GM21786 (cell line): ENCODE data around the gene OR52D1.

ENCODE experiments used
- ATAC-seq: cut with Tn5 transposase; IDR thresholded peaks from one replicate; pipeline ENCODE4 v1.9.1; 2021; ENCODE audit not compliant: unreplicated experiment

OR52D1 gene

DNA sequence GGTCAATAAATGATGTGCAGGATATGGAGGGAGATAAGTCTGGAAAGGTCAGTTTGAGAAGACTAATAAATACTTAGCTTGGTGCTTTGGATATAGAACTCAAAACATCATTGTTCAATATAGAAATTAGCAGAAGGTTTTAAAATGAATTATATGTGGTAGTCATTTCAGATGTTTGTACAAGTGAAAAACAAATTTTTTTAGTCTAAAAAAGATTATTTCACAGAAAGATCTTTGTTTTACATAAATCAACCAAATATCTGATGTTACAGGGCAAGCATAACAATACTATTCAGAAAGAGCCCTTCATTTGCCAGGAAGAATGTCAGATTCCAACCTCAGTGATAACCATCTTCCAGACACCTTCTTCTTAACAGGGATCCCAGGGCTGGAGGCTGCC, at the start of gene OR52D1:
Gene OR52D1, plus strand, starts transcription at position 301 of the 400 bp plus-strand sequence. Its CDS starts 22 bp downstream, at position 323.
- no peak for ATAC-seq

DNA sequence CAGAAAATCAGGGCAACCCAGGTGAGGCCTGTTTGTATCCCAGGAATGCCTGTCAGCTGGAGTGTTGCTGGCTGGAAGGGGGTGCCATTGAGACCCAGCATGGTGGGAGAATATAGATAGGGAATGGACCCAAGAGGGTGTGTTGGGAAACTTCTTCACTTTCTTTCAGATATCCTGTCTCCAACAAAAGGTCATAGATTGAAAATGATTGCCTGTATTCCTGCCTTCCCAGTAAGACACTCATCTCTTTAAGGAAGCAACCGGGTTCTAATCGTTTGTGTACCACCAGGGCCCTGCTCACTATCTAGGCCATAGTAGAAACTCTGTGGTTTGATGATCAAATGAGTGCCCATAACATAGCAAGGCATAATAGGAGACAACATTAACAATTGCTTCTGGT, 47.1 kb upstream of the OR52D1 start, which contains the start of gene OR51I1:
Gene OR51I1, minus strand, starts transcription at position 101 of the 400 bp plus-strand sequence. Its CDS starts 0 bp downstream, at position 101.
- no peak for ATAC-seq

DNA sequence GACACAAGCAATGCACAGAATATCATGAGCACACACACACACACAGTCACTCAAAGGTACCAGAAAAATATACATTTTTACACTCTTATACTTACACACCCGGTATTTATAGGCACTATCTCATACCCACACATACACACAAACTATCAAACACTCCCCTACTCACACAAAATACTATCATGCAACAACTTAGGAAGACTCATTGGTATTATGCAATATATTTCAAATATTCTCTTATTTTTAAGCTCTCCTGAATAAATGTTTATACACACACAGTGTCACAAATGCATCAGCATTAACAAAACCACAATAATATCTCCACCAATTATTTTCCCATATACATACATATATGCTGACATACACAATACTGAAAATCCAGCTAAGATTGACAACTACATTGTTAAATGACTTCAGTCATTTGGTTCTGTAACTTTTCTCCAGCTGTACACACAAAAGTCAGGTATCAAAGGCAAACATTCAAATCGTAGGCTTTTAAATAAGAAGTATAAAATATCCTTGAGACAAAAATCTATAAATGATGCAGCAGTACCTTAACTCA, 44.6 kb upstream of the OR52D1 start:
- no peak for ATAC-seq

DNA sequence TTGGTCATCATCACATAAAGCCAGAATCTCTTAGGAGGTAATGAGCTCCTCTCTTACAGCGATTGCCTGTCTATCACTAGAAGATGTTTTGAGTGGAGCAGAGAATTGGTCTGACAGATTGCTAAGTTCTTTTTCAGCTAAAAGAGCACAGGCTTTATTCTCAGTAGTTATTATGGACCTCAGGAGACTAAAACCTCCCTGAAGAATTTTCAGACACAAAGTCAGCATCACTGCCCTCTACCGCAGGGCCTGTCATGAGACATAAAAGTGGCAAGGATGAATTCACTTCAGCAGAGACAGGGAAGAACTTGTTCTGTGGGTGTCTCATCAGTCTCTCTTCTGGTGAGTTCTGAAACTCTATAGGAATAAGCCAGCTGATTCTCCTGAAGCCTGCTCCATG, 39.5 kb upstream of the OR52D1 start, which contains the start of gene OR51I2:
Gene OR51I2, plus strand, starts transcription at position 301 of the 400 bp plus-strand sequence. CDS start 4,166 bp downstream, outside the sequence.
- no peak for ATAC-seq

DNA sequence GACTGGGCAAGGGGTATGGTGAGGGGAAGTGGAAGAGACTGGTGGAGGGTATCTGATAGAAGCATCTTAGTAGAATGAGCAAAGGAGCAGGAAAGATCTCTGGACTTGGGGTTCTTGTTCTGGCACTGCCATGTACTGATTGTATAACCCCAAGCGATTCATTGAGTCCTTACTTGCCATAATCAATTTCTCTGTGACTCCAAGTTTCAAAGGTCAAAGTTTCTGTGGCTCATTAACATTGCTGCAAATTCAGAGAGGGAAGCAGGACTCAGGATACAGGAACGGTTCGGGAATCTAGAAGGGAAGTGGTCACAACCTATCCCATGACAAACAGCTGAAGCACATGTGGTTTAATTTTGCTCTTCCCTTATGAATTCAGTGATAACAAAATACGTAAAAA, 39.1 kb upstream of the OR52D1 start:
- ATAC-seq = no peak

DNA sequence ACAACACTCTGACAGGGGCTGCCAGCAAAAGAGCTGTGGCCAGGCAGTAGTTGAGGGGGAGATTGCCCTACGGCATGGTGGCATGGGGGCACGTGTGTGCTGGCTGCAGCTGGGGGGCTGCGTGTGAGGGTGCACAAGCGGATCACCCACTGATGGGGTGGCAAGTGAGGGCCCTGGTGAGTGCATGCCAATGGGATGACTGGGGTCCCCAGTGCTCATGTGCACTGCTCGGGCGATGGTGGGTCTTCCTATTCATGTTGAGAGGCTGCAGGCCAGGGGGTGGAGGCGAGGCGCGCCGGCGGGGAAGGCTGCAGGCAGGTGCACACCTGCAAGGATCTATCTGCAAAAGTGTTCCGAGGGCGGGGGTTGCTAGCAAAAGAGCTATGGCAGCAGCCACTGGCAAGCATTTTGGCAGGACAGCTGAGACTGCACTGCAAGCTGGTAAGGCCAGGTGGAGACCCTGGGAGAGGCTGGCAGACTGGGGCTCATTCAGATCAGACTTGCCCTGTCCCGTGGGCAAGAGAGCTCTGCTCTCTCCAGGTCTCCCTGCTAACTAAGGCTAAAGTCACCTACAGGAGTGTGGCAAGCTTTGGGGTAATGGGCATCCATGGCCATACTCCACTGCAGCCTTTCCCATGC, 27.4 kb upstream of the OR52D1 start:
- no peak for ATAC-seq

DNA sequence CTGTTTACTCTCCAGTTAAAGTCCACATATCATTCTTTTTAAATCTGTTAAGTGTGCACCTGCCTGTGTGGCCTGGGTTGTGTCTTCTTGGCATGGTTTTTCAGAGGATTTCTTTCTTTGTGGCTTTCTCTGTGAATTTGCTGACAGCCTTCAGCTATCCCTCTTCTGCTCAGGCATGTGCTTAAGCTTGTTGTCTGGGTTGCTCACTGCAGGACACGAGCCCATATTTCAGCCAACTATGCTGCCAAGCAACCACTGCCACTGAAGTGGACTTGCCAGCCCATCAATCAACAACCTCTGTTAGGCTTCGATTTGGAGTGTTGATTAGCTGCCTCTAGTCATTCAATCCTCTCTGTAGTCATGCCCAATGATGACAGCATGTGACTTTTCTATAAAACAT, 21.0 kb upstream of the OR52D1 start:
- no peak for ATAC-seq

DNA sequence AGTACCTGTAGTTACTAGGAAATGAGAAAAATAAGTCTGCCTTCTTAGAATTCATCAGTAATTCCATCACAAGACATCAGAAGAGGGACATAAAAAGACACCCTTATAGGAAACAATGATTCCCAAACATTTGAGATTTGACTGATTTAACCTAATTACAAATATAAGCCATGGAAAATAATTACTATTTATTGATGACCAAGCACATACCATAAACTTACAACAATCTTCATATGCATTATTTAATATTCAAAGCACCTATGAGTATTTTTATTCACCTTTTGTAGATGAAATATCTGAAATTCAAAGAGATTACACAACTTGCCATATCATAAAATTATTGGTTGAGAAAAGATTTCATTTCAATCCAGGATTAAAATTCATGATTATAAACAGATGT, 14.6 kb upstream of the OR52D1 start:
- ATAC-seq = no peak

DNA sequence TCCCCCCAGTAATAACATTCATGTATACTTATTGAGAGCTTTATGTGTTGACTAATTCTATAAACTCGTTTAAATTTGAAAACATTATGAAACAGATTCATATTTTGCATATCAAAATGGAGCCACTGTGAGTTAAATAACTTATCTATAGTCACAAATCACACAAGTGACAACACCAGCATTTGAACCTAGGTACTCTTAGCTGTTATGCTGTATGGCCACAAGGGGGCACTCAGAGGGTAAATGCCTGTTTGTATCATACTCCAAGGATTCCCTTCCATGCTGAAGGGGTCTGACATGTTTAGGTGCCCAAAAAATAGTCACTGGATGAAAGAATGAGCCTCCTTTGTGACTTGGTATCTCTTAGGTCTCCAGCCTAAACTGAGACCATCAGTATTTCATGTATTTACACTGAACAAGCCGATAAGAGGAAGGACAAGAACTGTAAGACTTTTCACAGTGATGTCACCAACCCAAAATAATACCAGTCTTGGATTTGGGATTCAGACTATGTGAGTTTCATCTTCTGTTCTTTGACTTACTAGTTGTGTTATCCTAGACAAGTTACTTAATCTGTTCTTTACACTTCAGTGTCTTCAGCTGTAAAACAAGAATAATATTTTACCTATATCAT, 12.2 kb upstream of the OR52D1 start:
- ATAC-seq = peak; percentile 78

DNA sequence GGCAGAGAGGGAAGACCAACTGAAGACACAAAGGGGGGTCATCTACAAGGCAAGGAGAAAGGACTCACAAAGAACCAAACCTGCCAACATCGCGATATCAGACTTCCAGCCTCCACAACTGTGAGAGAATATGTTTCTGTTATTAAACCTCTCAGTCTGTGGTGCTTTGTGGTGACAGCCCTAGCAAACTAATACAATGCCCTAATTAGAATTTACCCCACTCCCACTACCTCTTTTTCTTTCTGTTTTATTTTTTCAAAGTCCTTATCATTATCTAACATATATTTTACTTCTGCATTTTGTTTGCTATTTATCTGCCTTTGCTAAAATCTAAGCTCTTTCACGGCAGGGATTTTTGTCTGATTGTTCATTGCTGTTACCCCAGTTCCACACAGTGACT, 2.5 kb upstream of the OR52D1 start:
- no peak for ATAC-seq

DNA sequence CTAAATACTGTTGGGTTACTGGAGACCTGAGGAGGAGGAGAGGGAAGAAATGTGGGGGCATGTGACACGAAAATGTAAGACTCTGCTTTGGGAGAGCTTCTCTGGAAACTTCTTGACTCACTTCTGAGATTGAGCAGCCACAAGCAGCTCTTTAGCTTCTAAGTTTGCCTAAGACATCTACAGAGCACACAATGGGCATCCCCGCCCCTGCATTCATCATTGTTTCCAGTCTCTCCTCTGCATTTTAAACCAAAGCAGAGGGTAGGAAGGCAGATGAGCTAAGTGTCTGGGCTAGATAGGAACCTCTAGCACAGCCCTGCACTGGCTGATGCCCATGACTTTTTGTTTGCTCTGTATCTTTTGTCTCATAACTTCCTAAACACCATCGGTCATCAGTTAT, 2.1 kb upstream of the OR52D1 start:
- ATAC-seq = no peak

DNA sequence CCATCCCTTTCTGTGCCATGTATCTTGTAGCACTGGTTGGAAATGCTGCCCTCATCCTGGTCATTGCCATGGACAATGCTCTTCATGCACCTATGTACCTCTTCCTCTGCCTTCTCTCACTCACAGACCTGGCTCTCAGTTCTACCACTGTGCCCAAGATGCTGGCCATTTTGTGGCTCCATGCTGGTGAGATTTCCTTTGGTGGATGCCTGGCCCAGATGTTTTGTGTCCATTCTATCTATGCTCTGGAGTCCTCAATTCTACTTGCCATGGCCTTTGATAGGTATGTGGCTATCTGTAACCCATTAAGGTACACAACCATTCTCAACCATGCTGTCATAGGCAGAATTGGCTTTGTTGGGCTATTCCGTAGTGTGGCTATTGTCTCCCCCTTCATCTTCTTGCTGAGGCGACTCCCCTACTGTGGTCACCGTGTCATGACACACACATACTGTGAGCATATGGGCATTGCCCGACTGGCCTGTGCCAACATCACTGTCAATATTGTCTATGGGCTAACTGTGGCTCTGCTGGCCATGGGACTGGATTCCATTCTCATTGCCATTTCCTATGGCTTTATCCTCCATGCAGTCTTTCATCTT, 414 bp downstream of the OR52D1 start:
- no peak for ATAC-seq

DNA sequence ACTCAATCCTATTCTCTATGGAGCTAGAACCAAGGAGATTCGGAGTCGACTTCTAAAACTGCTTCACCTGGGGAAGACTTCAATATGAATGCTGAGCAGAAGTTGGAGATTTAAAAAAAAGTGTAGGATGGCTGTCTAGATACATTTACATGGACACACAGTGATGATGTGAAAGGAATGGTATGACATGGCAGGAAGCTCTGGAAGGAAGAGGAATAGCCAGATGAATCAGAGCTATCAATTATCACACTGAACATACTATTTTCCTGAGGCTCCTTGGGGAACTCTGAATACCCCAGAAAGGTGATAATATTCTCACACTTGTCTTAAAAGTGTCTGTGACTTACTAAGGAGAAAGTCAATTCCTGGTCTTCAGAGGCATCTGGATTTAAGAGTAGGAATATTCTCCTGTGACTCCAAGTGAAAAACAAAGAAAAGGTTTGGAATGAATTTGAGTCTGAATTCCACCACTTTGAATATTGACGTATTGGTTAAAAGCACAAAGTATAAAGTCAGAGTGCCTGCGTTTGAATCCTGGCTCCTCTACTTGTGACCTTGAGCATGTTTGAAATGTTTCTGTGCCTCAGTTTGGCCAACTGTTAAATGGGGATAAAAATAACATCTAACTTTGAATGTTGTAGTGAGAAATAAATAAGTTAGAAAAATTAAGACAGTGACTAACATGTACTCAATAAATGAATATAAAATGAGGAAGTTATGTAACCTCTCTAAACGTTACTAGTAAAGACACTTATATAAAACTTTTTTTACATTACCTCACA, 1.3 kb downstream of the OR52D1 start:
- ATAC-seq = no peak

DNA sequence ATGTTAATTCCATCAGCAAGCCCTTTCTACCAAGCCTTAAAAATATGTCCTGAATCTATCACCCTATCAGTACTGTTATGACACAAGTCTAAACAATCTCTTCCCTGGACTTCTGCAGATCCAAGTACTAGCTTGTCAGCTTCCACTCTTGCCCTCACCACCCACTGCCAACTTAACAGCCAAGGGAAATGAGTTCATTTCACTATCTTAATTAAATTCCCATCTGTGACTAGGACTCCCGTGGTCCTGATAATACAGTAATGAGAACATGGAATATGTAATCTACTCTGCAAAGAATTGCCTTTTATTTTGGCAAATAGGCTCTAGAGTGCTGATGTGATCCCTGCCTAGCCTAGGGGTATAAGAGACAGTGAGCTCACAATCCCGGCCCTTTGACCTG, 11.2 kb downstream of the OR52D1 start:
- no peak for ATAC-seq

DNA sequence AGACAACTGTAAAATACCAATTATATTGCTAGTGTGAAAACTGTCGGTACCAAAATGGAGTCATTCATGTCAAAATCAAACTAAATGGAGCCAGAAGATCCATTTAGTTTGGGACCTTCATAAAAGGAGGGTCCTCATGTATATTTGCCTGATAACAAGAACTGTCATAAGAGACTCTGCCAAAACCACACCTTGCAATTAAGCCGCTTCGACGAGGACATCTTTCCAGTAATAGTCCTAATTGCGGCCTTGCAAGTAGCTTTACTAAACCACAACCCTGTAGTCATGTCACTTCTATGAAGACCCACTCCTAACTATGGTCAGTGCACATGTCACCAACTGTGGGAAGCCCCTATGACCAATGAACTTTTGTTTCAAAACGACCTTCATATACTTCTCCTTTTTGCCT, 11.9 kb downstream of the OR52D1 start:
- ATAC-seq = no peak

DNA sequence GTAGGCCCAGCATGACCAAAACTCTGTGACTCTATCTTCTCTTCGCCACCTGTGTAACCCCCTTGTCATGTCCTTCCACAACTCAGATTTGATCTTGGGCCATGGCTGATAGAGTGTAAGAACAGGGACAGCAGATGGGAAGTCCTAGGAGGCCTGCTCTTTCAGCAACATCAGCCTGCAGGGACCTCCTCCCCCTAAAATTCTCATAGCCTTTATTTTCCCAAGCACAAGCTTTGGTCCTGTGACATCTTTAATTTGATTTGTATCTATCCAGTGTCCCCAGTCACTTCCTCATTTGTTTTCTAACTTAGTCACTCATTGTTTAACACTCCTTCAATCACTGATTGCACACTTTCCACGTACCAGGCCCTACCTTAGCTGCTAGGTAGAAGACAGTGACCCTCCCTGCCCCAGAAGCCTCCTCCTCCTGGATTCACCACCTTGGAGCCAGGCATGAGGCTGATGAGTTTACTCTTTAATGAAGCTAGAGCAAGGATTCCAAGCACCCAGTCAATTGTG, 16.0 kb downstream of the OR52D1 start:
- ATAC-seq = no peak

DNA sequence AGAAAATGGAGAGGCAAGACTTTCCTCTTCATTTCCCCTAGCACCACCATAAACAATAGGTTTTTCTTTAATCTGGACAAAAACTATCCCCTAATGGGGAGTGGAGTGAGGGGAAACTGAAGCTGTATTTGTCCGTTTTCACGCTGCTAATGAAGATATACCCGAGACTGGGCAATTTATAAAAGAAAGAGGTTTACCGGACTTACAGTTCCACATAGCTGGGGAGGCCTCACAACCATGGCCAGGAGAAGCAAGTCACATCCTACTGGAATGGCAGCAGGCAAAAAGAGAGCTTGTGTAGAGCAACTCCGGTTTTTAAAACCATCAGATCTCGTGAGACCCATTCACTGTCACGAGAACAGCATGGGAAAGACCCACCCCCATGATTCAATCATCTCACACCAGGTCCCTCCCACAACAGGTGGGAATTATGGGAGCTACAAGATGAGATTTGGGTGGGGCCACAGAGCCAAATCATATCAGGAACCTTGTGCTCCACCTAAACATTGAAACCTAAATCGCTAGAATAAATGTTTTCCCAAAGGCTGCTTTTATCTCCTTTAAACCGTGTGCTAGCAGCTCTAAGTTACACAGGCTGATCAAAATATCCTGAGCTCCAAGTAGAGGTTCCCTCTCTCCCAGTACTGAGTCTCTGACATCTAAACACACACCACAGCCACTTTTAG, 17.0 kb downstream of the OR52D1 start:
- no peak for ATAC-seq

DNA sequence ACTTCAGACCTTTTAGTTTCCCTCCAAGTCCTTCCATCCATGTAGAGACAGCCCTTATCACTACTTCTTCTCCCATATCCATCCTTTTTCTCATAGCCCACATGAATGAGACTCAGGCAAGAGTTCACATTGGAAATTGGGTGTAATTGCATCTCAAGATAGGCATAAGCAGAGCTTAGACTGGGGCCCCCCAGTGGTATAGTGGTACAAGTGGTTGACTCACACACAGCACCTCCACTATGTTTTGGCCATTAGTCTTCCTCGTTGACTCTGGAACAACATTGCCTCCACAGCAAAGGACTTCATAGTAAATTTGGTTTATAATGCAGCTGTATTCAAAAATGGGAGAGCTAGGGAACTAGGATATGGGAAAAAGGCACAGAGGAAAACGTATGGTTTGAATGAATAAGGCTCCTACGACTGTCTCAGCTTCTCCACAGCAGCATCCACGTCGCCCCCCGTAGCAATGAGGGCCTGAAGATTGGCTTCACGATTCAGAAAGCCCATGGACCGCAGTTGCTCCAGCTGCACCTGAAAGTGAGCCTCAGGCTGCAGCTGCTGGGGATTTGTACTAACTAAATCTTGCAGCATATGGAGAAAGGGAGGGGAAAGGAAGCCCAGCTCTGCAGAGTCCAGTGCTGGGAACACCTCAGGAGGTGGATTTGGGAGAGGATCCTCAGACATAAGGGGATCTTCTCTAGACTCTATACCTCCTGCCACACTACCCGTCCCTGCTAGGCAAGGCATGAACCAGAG, 18.9 kb downstream of the OR52D1 start:
- no peak for ATAC-seq

DNA sequence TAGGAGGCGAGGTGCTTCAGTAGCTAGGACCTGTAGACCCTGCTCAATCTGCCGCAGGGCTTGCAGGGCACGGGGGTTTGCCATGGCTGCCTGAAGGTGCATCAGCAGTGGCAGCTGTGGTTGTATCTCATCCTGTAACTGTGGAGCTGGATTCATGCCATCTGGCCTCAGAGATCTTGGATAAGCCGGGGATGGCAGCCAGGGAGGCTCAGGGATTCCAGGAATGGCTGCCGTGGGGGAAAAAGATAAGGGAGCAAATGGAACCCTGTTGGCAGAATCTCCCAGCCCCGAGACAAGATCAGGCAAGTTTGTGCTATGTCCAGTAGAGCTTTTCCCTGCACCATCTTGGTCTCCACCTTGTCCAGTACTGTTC, 19.4 kb downstream of the OR52D1 start:
- ATAC-seq = no peak

DNA sequence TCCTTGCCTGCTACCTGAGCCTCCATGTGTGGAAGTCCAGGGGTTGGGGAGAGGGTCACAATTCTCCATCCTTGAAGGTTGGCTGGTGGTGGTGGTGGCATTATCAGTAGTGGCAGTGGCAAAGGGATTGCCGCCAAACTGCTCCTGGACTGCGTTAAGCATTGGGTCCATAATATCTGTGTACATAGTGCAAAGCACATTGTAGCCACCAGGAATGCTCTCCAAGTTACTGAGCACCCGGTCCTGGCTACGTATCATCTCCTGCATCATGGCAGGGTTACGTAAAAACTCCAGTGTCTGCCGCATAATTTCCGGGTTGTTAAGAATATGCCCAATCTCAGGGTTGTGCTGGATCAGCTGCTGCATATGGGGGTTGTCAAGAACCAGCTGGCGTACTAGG, 20.1 kb downstream of the OR52D1 start:
- ATAC-seq = no peak
